OCI-LY1 (cell line): Measurements from ENCODE around the gene DIAPH3.
A peak's percentile ranks its signal among the peaks of the same experiment; 100 is the strongest.

ENCODE experiments used
- EZH2 ChIP-seq: fragments of 200-600 bp; sonication (generic), shearing (Covaris generic); IDR thresholded peaks from 2 replicates; pipeline ENCODE4 v1.8.0; 2017; ENCODE audit warnings: borderline replicate concordance, mixed run types, mild to moderate bottlenecking, antibody characterized with exemption, low read length, moderate library complexity, mixed read lengths
- TF ChIP-seq, protein P1 (sequence below): fragments of 200-600 bp; sonication (generic), shearing (Covaris generic); IDR thresholded peaks from 2 replicates; pipeline ENCODE4 v1.5.1; 2017; ENCODE audit warnings: mild to moderate bottlenecking, antibody characterized with exemption, low read length, moderate library complexity, mixed read lengths

DNA sequence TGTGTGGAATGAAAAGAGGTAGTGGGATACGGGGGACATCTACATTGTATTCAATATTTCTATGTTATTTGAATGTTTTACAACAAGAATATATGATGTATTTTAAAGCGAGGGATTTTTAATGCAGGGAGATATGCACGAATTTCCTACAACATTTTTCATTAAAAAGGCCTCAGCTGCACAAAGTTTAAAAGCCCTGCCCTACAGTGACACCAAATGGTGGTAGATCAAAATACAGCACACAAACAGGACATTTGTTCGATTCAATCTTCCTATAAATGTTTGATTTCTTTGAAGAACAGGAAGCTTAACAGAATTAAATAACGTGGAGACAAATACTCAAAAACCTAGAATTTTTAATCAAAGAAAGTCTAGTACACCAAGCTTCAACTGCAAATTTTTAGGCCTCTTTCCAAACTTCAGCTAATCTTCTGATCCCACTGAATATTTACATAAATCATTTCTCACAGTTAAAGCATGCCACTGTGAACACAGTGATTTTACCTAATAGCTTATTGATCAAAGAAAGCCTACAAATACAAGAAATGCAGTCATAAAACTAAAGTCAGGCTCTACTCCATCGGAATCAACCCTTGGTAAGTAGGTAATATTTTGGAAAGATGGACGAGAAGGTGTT lies 257.2 kb downstream of the DIAPH3 start:
- TF ChIP-seq, protein P1, sequence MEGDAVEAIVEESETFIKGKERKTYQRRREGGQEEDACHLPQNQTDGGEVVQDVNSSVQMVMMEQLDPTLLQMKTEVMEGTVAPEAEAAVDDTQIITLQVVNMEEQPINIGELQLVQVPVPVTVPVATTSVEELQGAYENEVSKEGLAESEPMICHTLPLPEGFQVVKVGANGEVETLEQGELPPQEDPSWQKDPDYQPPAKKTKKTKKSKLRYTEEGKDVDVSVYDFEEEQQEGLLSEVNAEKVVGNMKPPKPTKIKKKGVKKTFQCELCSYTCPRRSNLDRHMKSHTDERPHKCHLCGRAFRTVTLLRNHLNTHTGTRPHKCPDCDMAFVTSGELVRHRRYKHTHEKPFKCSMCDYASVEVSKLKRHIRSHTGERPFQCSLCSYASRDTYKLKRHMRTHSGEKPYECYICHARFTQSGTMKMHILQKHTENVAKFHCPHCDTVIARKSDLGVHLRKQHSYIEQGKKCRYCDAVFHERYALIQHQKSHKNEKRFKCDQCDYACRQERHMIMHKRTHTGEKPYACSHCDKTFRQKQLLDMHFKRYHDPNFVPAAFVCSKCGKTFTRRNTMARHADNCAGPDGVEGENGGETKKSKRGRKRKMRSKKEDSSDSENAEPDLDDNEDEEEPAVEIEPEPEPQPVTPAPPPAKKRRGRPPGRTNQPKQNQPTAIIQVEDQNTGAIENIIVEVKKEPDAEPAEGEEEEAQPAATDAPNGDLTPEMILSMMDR, result peak; percentile 63
- no peak for TF ChIP-seq EZH2
